ENCODE measurements around the gene PCDHA1.
"Not testable (repeated sequence)": the region's sequence is repeated elsewhere in the genome, so short reads cannot be mapped to it uniquely, and the experiment has no call there.

The PCDHA1 gene

DNA sequence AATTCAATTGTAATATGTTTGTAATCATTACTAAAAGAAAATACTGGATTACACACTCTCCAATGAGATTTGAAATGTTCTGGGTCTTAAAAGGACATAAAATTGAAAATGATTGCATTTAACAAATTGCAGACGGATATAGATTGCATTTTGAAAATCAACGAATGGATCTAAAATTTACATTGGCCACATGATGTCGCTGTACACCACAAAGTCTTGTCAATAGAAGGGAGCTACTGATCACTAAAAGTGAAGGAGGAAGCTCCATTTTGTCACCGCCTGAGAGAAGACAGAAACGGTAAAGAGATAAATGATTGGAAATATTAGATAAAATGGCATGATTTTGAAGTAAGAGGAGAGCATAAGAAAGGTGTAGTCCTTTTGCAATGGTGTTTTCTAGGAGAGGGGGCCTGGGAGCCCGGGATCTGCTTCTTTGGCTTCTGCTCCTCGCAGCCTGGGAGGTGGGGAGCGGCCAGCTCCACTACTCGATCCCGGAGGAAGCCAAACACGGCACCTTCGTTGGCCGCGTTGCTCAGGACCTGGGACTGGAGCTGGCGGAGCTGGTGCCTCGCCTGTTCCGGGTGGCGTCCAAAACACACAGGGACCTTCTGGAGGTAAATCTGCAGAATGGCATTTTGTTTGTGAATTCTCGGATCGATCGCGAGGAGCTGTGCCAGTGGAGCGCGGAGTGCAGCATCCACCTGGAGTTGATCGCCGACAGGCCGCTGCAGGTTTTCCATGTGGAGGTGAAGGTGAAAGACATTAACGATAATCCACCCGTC lies at the start of gene PCDHA1:
PCDHA1 (plus strand) TSS at position 236 of the 782 bp plus-strand sequence.
- DNase-seq: no peak

DNA sequence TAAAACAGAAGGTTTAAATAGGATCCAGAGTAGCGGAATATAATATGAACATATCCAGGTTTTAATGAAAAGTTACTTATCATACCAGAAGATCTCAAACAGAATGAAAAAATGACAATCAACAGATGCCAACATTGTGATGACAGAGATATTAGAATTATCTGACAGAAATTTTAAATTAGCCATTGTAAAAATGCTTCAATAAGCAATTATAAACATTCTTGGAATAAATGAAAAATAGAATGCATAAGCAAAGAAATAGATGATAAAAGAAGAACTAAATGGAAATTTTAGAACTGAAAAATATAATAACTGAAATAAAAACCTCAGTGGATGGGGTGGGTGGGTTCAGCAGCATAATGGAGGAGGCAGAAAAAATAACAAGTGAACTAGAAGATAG lies 48.5 kb upstream of the PCDHA1 start:
- no peak for DNase-seq

DNA sequence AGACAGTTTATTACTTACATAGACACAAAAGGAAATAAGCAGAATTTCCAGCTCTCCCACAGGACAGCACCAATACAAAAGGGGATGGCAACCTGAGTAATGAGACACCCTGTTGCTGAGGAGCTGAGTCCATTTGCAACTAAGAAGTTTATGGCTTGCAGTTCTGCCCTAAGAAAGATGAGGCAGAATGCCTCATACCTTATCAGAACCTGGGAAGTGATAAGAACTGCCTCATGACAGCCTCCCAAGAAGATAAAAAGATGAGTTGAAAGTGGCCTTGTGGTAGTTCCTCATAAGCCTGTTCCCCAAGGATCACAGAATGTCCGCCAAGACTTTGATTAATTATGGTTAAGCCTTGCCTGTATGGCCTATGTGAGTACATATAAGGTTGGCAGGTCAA lies 44.0 kb upstream of the PCDHA1 start:
- DNase-seq: no peak

DNA sequence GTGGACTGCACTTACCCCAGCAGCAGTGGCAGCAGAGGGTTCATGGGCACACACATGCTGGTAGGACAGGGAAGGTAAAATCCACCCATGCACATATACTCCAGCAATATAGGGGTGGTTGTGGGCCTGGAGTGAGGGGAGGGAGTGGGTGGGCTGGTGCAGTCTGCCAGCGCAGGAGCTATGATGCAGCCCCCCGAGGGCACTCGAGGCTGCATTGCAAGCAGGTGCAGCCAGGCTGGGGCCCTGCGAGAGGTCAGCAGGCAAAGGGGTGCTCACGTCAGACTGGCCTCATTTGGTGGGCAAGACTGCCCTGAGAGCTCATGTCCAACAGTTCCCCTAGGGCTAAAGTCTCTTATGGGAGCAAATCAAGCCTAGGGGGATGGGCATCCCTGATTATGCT lies 32.4 kb upstream of the PCDHA1 start:
- no peak for DNase-seq

DNA sequence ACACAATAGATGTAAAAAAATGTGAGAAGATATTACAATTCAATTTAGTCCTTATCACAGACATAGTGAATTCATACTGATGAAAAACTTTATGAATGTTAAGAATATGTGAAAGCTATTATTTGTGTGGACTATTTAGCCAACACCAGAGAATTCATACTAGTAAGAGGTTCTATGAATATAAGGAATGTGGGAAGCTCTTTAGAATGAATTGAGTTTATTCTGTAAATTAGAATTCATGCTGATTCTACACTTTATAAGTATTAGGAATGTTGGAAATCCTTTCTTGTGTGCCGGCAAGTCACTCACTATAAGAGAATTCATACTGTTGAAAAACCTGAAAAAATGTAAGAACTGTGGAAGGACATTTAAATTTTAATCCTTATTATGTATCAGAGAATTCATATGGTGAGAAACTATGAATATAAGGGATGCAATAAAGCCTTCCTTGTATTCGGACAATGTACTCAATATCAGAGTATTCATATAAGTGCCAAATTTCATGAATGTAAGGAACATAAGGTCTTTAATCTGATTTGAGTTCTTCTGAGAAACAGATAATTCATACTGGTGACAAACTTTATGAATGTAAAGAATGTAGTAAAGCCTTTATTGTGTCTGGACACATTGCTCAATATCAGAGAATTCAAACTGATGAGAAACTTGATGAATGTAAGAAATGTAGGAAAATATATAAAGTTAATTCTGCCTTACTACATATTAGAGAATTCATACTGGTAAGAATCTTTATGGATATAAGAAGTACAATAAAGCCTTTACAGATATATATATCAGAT lies 21.6 kb upstream of the PCDHA1 start:
- no peak for DNase-seq

DNA sequence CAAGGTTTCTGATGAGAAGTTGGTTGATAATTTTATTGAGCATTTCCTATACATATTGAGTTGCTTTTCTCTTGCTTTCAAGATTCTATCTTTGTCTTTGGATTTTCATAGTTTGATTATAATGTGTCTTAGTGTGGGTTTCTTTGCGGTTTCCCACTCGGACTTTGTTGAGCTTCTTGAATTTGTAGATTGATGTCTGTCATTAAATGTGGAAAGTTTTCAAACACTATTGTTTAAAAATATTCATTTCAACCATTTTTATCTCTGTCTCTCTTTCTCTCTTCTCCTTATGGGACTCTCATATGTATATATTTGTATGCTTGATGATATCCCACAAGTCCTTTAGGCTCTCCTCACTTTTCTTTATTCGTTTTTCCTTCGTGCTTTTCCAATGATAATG lies 18.5 kb upstream of the PCDHA1 start:
- DNase-seq: no peak

DNA sequence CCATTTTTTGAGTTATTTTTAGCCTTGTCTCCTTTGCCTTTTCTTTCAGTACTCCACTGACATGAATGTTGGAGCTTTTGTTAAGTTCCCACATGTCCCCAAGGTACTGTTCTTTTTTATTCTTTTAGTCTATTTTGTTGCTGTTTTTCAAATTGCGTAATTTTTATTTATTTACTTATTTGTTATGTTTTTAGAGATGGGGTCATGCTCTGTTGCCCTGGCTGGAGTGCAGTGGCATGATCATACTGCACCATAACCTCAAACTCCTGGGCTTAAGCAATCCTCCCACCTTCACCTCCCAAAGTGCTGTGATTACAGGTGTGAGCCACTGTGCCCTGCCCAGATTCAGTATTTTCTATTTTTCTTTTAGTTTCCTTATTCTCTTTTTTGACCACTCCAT lies 5.4 kb upstream of the PCDHA1 start:
- DNase-seq: no peak

DNA sequence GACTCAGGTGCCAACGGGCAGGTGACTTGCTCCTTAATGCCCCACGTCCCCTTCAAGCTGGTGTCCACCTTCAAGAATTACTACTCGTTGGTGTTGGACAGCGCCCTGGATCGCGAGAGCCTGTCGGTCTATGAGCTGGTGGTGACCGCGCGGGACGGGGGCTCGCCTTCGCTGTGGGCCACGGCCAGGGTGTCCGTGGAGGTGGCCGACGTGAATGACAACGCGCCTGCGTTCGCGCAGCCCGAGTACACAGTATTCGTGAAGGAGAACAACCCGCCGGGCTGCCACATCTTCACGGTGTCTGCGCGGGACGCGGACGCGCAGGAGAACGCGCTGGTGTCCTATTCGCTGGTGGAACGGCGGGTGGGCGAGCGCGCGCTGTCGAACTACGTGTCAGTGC lies 1.5 kb downstream of the PCDHA1 start:
- DNase-seq: not testable (repeated sequence)

DNA sequence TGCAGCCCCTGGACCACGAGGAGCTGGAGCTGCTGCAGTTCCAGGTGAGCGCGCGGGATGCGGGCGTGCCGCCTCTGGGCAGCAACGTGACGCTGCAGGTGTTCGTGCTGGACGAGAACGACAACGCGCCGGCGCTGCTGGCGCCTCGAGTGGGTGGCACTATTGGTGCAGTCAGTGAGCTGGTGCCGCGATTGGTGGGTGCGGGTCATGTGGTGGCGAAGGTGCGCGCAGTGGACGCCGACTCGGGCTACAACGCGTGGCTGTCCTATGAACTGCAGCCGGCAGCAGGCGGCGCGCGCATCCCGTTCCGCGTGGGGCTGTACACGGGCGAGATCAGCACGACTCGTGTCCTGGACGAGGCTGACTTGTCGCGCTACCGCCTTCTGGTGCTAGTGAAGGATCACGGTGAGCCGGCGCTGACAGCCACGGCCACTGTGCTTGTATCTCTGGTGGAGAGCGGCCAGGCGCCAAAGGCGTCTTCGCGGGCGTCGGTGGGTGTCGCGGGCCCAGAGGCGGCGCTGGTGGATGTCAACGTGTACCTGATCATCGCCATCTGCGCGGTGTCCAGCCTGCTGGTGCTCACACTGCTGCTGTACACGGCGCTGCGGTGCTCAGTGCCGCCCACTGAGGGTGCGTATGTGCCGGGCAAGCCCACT lies 2.0 kb downstream of the PCDHA1 start:
- not testable (repeated sequence) for DNase-seq

DNA sequence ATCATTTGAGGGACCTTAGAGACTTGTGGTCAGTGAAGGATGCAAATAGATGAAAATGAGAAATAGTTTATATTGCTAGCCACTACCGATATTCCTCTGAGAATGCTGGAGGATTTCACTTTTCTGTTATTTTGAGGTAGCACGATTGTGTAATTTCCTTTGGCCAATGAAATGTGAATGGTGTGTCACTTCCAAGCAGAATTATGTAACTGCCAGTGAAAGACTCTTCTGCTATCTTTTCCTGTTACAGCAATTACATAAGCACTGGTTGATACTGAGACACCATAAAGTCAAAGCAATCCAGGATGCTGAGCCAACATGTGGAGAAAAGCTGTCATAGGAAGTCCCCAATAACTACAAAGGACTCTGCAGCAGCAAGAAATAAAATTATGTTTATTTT lies 5.1 kb downstream of the PCDHA1 start:
- DNase-seq: no peak

DNA sequence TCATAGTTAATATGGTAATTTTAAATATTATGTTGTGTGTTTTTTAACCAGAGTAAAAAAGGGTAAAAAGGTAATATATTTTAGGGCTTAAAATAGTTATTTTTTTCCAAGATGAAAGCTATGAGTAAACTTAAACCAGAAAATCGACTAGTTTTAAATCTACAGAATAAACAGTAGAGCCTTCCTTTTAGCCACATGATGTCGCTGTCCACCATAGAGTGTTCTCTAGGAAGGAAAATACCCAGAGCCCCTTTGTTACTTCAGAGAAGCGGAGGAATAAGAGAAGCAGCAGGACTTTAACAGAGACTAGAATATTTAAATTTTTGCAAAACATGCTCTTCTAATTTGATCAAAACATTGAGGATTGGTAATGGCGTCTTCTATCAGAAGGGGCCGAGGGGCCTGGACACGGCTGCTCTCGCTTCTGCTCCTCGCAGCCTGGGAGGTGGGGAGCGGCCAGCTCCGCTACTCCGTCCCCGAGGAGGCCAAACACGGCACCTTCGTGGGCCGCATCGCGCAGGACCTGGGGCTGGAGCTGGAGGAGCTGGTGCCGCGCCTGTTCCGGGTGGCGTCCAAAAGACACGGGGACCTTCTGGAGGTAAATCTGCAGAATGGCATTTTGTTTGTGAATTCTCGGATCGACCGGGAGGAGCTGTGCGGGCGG lies 8.8 kb downstream of the PCDHA1 start, which contains the start of gene PCDHA2:
PCDHA2 (plus strand) TSS at position 258 of the 664 bp plus-strand sequence.
- no peak for DNase-seq

DNA sequence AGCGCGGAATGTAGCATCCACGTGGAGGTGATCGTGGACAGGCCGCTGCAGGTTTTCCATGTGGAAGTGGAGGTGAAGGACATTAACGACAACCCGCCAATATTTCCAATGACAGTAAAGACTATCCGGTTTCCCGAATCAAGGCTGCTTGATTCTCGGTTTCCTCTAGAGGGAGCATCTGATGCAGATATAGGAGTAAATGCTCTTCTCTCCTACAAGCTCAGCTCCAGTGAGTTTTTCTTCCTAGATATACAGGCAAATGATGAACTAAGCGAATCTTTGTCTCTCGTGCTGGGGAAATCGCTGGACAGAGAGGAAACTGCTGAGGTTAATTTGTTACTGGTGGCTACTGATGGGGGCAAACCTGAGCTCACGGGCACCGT lies 9.3 kb downstream of the PCDHA1 start:
- DNase-seq: no peak

DNA sequence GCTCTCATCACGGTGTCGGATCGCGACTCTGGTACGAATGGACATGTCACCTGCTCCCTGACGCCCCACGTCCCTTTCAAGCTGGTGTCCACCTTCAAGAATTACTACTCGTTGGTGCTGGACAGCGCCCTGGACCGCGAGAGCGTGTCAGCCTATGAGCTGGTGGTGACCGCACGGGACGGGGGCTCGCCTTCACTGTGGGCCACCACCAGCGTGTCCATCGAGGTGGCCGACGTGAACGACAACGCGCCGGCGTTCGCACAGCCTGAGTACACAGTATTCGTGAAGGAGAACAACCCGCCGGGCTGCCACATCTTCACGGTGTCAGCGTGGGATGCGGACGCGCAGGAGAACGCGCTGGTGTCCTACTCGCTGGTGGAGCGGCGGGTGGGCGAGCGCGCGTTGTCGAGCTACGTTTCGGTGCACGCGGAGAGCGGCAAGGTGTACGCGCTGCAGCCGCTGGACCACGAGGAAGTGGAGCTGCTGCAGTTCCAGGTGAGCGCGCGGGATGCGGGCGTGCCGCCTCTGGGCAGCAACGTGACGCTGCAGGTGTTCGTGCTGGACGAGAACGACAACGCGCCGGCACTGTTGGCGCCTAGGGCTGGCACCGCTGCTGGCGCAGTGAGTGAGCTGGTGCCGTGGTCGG lies 10.3 kb downstream of the PCDHA1 start:
- not testable (repeated sequence) for DNase-seq

DNA sequence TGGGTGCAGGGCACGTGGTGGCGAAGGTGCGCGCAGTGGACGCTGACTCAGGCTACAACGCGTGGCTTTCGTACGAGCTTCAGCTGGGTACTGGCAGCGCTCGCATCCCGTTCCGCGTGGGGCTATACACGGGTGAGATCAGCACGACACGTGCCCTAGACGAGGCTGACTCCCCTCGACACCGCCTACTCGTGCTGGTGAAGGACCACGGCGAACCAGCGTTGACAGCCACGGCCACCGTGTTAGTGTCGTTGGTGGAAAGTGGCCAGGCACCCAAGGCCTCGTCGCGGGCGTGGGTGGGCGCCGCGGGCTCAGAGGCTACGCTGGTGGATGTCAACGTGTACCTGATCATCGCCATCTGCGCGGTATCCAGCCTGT lies 10.8 kb downstream of the PCDHA1 start:
- DNase-seq: no peak

DNA sequence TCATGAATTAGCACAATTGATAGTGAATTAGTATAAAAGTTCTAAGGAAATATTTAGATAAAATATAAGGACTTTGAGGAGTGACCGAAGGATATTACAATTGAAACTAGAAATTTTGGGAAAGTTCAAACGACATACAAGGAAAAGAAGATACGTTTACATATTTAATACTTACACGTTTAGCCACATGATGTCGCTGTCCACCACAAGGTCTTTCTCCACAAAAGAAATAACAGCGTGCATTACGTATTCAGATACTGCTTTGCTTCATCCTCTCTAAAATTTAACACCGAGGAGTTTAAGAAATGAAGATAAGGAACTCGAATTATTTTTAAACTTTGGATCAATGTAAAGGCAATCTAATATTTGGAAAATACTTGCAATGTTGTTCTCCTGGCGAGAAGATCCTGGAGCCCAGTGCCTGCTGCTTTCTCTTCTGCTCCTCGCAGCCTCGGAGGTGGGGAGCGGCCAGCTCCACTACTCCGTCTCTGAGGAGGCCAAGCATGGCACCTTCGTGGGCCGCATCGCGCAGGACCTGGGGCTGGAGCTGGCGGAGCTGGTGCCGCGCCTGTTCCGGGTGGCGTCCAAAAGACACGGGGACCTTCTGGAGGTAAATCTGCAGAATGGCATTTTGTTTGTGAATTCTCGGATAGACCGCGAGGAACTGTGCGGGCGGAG lies 15.0 kb downstream of the PCDHA1 start, which contains the start of gene PCDHA3:
PCDHA3 (plus strand) TSS at position 242 of the 678 bp plus-strand sequence.
- DNase-seq: peak in 3 of 14 donors; percentile 10 to 14 (median 13)

DNA sequence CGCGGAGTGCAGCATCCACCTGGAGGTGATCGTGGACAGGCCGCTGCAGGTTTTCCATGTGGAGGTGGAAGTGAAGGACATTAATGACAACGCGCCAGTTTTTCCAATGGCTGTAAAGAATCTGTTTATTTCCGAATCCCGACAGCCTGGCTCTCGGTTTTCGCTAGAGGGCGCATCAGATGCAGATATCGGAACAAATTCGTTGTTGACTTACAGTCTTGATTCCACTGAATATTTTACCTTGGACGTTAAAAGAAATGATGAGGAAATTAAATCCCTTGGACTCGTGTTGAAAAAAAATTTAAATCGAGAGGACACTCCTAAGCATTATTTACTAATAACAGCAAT lies 15.5 kb downstream of the PCDHA1 start:
- DNase-seq: peak in 3 of 14 donors; percentile 10 to 21 (median 19)

DNA sequence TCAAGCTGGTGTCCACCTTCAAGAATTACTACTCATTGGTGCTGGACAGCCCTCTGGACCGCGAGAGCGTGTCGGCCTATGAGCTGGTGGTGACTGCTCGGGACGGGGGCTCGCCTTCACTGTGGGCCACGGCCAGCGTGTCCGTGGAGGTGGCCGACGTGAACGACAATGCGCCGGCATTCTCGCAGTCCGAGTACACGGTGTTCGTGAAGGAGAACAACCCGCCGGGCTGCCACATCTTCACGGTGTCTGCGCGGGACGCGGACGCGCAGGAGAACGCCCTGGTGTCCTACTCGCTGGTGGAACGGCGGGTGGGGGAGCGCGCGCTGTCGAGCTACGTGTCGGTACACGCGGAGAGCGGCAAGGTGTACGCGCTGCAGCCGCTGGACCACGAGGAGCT lies 16.4 kb downstream of the PCDHA1 start:
- DNase-seq: not testable (repeated sequence)

DNA sequence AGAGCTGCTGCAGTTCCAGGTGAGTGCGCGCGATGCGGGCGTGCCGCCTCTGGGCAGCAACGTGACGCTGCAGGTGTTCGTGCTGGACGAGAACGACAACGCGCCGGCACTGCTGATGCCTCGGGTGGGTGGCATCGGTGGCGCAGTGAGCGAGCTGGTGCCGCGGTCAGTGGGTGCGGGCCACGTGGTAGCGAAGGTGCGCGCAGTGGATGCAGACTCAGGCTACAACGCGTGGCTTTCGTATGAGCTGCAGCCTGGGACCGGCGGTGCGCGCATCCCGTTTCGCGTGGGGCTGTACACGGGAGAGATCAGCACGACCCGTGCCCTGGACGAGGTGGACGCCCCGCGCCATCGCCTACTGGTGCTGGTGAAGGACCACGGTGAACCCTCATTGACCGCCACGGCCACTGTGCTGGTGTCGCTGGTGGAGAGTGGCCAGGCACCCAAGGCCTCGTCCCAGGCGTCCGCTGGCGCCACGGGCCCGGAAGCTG lies 16.9 kb downstream of the PCDHA1 start:
- DNase-seq: no peak

DNA sequence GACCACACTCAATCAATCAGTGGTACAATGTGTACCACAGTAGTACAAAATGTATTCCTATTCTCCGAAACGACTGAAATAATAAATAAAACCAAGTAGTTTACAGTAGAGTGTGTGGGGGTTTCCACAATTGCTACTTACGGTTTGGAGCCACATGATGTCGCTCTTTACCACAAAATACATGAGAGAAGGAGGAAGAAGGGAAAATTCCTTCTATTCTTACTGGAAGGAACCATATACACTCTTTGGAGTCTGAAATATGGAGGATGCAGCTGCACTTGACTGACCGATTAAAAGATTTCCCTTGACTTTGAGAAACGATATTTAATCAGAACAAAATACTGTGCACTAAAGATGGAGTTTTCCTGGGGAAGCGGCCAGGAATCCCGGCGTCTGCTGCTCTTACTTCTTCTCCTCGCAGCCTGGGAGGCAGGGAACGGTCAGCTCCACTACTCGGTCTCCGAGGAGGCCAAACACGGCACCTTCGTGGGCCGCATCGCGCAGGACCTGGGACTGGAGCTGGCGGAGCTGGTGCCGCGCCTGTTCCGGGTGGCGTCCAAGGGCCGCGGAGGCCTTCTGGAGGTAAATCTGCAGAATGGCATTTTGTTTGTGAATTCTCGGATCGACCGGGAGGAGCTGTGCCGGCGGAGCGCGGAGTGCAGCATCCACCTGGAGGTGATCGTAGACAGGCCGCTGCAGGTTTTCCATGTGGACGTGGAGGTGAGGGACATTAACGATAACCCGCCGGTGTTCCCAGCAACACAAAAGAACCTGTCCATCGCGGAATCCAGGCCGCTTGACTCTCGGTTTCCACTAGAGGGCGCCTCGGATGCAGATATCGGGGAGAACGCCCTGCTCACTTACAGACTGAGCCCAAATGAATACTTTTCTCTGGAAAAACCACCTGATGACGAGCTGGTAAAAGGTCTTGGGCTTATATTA lies 21.2 kb downstream of the PCDHA1 start, which contains the start of gene PCDHA4:
PCDHA4 (plus strand) TSS at position 235 of the 942 bp plus-strand sequence.
- peak in 7 of 14 donors; percentile 20 to 44 (median 31) for DNase-seq

All from C1 segment of cervical spinal cord (tissue), 14 donors.